Stomach (tissue), 9 donors: ENCODE data around the gene PRMT7. TPM values are rescaled to one million over a fixed set of nuclear protein-coding genes. Genes with fewer than 3 reads are reported as not detected.

ENCODE experiments used
- DNase-seq, 2 donors: peaks; one replicate each; pipeline versions ENCODE4 v3.0.0 to v3.0.0-alpha.2; 2013 to 2019
- H3K27ac ChIP-seq, 5 donors: fragments of 200-600 bp in 4 of 5; sonication (generic) in 4 of 5; one replicate each; pipeline ENCODE4 v1.5.1; 2013 to 2019; ENCODE audit warnings: mild to moderate bottlenecking in 1 of 5, moderate library complexity in 1 of 5
- H3K27me3 ChIP-seq, 3 donors: fragments of 200-600 bp; sonication (generic); one replicate each; pipeline ENCODE4 v1.5.1; 2017 to 2019; ENCODE audit warnings: mixed run types in 1 of 3
- H3K36me3 ChIP-seq, 4 donors: fragments of 200-600 bp; sonication (generic); 1 replicate in 3 of 4; 2 replicates in 1 of 4; pipeline ENCODE4 v1.5.1; 2016 to 2019
- H3K4me1 ChIP-seq, 4 donors: fragments of 200-600 bp; sonication (generic); one replicate each; pipeline ENCODE4 v1.5.1; 2016 to 2019
- H3K4me3 ChIP-seq, 4 donors: fragments of 200-600 bp; sonication (generic) in 3 of 4; one replicate each; pipeline ENCODE4 v1.5.1; 2016 to 2019; ENCODE audit warnings: mild to moderate bottlenecking in 1 of 4
- H3K9me3 ChIP-seq, 4 donors: fragments of 200-600 bp; sonication (generic); one replicate each; pipeline ENCODE4 v1.5.1; 2016 to 2019
- CTCF ChIP-seq, 7 experiments: fragments of 450-650 bp in 4 of 7; fragments of 200-600 bp in 3 of 7; sonication (generic) in 3 of 7; IDR thresholded peaks; one replicate each; pipeline ENCODE4 v1.5.1; 2016 to 2019; ENCODE audit warnings: antibody characterized with exemption in 7 of 7, control low read depth in 2 of 7, mild to moderate bottlenecking in 1 of 7
- EP300 ChIP-seq: sonication (generic); formaldehyde crosslinking; IDR thresholded peaks from one replicate; pipeline ENCODE4 v1.6.1; 2017; ENCODE audit warnings: antibody characterized with exemption
- POLR2A ChIP-seq, 4 donors: fragments of 450-650 bp; IDR thresholded peaks; one replicate each; pipeline ENCODE4 v1.6.1; 2016; ENCODE audit warnings: antibody characterized with exemption in 4 of 4, control low read depth in 2 of 4, mild to moderate bottlenecking in 1 of 4, moderate library complexity in 1 of 4
- POLR2AphosphoS5 ChIP-seq, 3 donors: sonication (generic); formaldehyde crosslinking; IDR thresholded peaks; one replicate each; pipeline ENCODE4 v1.6.1; 2016; ENCODE audit warnings: antibody characterized with exemption in 3 of 3
- WGBS, 5 donors: extraction: QIAGEN DNeasy Blood & Tissue Kit in 3 of 5; methylation state at CpG; one replicate each; pipeline versions ENCODE4 v1.1.5 to v1.1.7; 2013 to 2018; 5-methylcytosine and 5-hydroxymethylcytosine counted together
- intact Hi-C: fragments of 100-400 bp; cut with DNase I; formaldehyde crosslinking; loops from one replicate; pipeline ENCODE4 v1.15.1; 2023; ENCODE audit warnings: low total_unique reads
- polyA plus RNA-seq, 3 donors: library from polyadenylated mRNA; stranded (reverse); fragments of 200-250 nt; gene quantifications; one replicate each; pipeline ENCODE4 v1.2.3, GENCODE V29; 2013
- total RNA-seq, 5 donors: library from RNA; depleted of rRNA; stranded (reverse); fragments of >200 nt; gene quantifications; one replicate each; pipeline versions ENCODE4 v1.1.0 to v1.2.3, GENCODE V29; 2014 to 2016
- donor health status: healthy with polysubstance abuse.
- donor health status: Bipolar disorder and iron deficiency.
- donor health status: healthy.

PRMT7 gene
- total and polyA plus RNA-seq, 8 donors, result 22.4 to 88.8 (median 37.2) TPM

GRCh38 chr16:68348639-68349445, 38.0 kb downstream of the PRMT7 start:
- Histone ChIP-seq H3K27me3 (no peaks in the 10 kb centered on the region), H3K36me3 (peaks cover 46 to 96% (median 95%) of the 10 kb centered on the region in 4 donors)

GRCh38 chr16:68349838-68350410, 39.1 kb downstream of the PRMT7 start:
- intact Hi-C loops, result no loop called here
- peaks cover 6 to 10% (median 7%) of the 10 kb centered on the region in 4 donors for H3K4me1 ChIP-seq
- no peaks in the 10 kb centered on the region for H3K9me3 ChIP-seq
- DNase-seq, result no peak
- TF ChIP-seq POLR2A (IDR thresholded peaks at IDR 0.05) (no peak), EP300 (no peak), POLR2AphosphoS5 (IDR thresholded peaks at IDR 0.05) (no peak), CTCF (IDR thresholded peaks at IDR 0.05) (no peak)
- no peak overlapping the region for H3K4me3 ChIP-seq
- H3K27me3 ChIP-seq, result no peaks in the 10 kb centered on the region
- peaks cover 56 to 100% (median 100%) of the 10 kb centered on the region in 4 donors for H3K36me3 ChIP-seq
- WGBS, 5 donors, result 94 to 97% (median 96%) methylated on average over 10 of the region's 10 CpGs
- H3K27ac ChIP-seq, result no peak overlapping the region

More at GRCh38 chr16:68348639-68349445, 38.0 kb downstream of the PRMT7 start:
- no peaks in the 10 kb centered on the region for H3K9me3 ChIP-seq
- TF ChIP-seq CTCF (IDR thresholded peaks at IDR 0.05), result no peak
- TF ChIP-seq EP300, result no peak
- no peak for TF ChIP-seq POLR2A (IDR thresholded peaks at IDR 0.05)
- TF ChIP-seq POLR2AphosphoS5 (IDR thresholded peaks at IDR 0.05), result no peak
- no peak overlapping the region for H3K4me3 ChIP-seq
- intact Hi-C loops, result no loop called here
- WGBS, 5 donors, result 92 to 95% (median 94%) methylated on average over 27 of the region's 27 CpGs
- no peak overlapping the region for H3K27ac ChIP-seq
- H3K4me1 ChIP-seq, result peaks cover 6 to 10% (median 7%) of the 10 kb centered on the region in 4 donors
- DNase-seq, result no peak

- DNase-seq, result no peak
- no peak overlapping the region for H3K27ac ChIP-seq
- no peaks in the 10 kb centered on the region for H3K27me3 ChIP-seq
- peaks cover 9 to 15% (median 10%) of the 10 kb centered on the region in 4 donors for H3K4me1 ChIP-seq
- 88 to 95% (median 93%) methylated on average over 10 of the region's 10 CpGs for WGBS, 5 donors
- peaks cover 61 to 100% (median 100%) of the 10 kb centered on the region in 4 donors for H3K36me3 ChIP-seq
- intact Hi-C loops, result no loop called here
- H3K9me3 ChIP-seq, result no peaks in the 10 kb centered on the region
- H3K4me3 ChIP-seq, result no peak overlapping the region
- TF ChIP-seq CTCF (IDR thresholded peaks at IDR 0.05), result no peak
- TF ChIP-seq POLR2AphosphoS5 (IDR thresholded peaks at IDR 0.05), result no peak
- TF ChIP-seq POLR2A (IDR thresholded peaks at IDR 0.05), result no peak
- no peak for TF ChIP-seq EP300
Observed at GRCh38 chr16:68350813-68351350, 40.1 kb downstream of the PRMT7 start.

- 38 to 68% (median 56%) methylated on average over 11 of the region's 11 CpGs for WGBS, 5 donors
- intact Hi-C loops, result no loop called here
- peak overlapping the region in 4 of 5 donors; percentile 18 to 68 (median 47) for H3K27ac ChIP-seq
- H3K36me3 ChIP-seq, result peaks cover 59 to 100% (median 100%) of the 10 kb centered on the region in 4 donors
- H3K9me3 ChIP-seq, result no peaks in the 10 kb centered on the region
- TF ChIP-seq CTCF (IDR thresholded peaks at IDR 0.05) (no peak), POLR2A (IDR thresholded peaks at IDR 0.05) (no peak), EP300 (no peak), POLR2AphosphoS5 (IDR thresholded peaks at IDR 0.05) (no peak)
- DNase-seq, result no peak
- H3K4me1 ChIP-seq, result peaks cover 10 to 21% (median 15%) of the 10 kb centered on the region in 4 donors
- H3K27me3 ChIP-seq, result no peaks in the 10 kb centered on the region
- peak overlapping the region in 1 of 4 donors; percentile 26 for H3K4me3 ChIP-seq
Observed at GRCh38 chr16:68351463-68351862, 40.6 kb downstream of the PRMT7 start.
